ENCODE data around the gene SARDH. TPM values are rescaled to one million over a fixed set of nuclear protein-coding genes. Genes with fewer than 3 reads are reported as not detected.

The SARDH gene
- total and polyA plus RNA-seq, 9 of the 15 experiments (the other 6 are each of a cell fraction or from before 2014, with no cell fraction given) = 0.14 TPM; not detected in 8

DNA sequence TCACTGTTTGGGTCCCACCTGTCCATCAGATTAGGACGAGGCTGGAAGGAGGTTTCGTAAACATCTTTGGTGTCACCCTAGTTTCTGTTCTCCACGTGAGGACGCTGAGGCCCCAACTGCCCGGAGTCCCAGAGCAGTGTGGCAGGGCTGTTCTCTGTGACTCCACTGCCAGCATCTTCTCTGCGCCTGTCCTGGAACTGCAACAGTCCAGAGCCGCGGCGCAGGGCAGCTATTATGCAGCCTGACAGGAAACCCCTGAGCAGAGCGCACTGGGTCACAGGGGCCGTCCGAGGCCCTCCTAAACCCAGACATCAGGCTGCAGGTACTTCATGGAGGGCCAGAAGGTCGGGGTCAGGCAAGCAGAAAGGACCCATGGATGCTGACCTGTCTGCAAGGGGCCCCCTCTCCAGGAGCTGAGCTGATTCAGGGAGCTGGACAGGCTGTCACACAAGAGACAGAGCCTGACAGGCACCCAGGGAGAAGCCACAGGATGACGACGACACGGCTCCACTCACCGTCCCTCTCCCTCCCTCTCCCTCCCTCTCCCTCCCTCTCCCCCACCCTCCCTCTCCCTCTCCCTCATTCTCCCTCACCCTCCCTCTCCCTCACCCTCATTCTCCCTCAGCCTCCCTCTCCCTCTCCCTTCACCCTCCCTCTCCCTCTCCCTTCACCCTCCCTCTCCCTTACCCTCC is 70.2 kb downstream of the SARDH start:
- FAIRE-seq (no peak), DNase-seq (ENCODE audit: extremely low read depth in 1 of 4, low spot score in 3 of 4) (no peak), ATAC-seq (no peak)
- Histone ChIP-seq H2AFZ (ENCODE audit: low read depth, low read length) (no peak overlapping the region), H3K27ac (ENCODE audit: extremely low read depth, low read depth, low read length) (no peak overlapping the region), H3K9me1 (ENCODE audit: control insufficient read depth, insufficient read depth, low read length) (no peaks in the 10 kb centered on the region), H3K27me3 (ENCODE audit: control insufficient read depth in 2 of 2, insufficient read depth in 2 of 2, low read length in 2 of 2) (peaks cover 16 to 65% of the 10 kb centered on the region in 2 experiments; a peak in 4 of 5 replicates), H3K9me3 (replicated peaks; ENCODE audit: control insufficient read depth, insufficient read depth, low read depth, low read length) (no peaks in the 10 kb centered on the region), H3K36me3 (ENCODE audit: control insufficient read depth, insufficient read depth, low read length) (no peaks in the 10 kb centered on the region), H3K4me2 (ENCODE audit: insufficient read depth, low read length) (no peak overlapping the region), H3K4me3 (no peak overlapping the region), H3K79me2 (ENCODE audit: control insufficient read depth, insufficient read depth, low read length) (no peaks in the 10 kb centered on the region), H3K9ac (ENCODE audit: insufficient read depth in 1 of 2, low read depth in 2 of 2, low read length in 2 of 2) (no peak overlapping the region), H4K20me1 (replicated peaks; ENCODE audit: control insufficient read depth, insufficient read depth, low read length) (peaks cover 7% of the 10 kb centered on the region), H3K4me1 (replicated peaks in 1 of 2; ENCODE audit: control insufficient read depth in 2 of 2, insufficient read depth in 2 of 2, low read length in 2 of 2) (no peaks in the 10 kb centered on the region; a peak in 1 of 5 replicates)
- WGBS (ENCODE audit: insufficient coverage, low coverage, missing lambda C conversion rate) = 0% methylated on average over 13 of the region's 17 CpGs
- TF ChIP-seq RB1 (IDR thresholded peaks at IDR 0.05; ENCODE audit: low read depth) = no peak
- no peak for TF ChIP-seq TRIM24 (IDR thresholded peaks at IDR 0.05)
- no peak for TF ChIP-seq EHMT2 (IDR thresholded peaks at IDR 0.05)
- TF ChIP-seq TEAD1 (CRISPR knock-in tag; IDR thresholded peaks at IDR 0.05) = no peak
- no peak for TF ChIP-seq CBX2 (IDR thresholded peaks at IDR 0.05; ENCODE audit: insufficient read depth, low read length, poor library complexity, severe bottlenecking)
- no peak for TF ChIP-seq E2F3 (CRISPR knock-in tag; IDR thresholded peaks at IDR 0.05)
- no peak for TF ChIP-seq ZZZ3 (IDR thresholded peaks at IDR 0.05)
- no peak for TF ChIP-seq ADNP (tag; IDR thresholded peaks at IDR 0.05)
- BruUV-seq (replicated peaks) = no TSS peak
- intact Hi-C loops (cut with micrococcal nuclease) (no loop called here), in situ Hi-C loops (cut with MboI) (no loop called here)
- ChIA-PET POLR2A (no interaction called here), CTCF (ENCODE audit: low intra/inter-chr PET ratio) (no interaction called here)
